Mucosa of descending colon (tissue), 3 donors: ENCODE results near the gene BOLL. TPM values are rescaled to one million over a fixed set of nuclear protein-coding genes. Genes with fewer than 3 reads are reported as not detected.
"Not testable (repeated sequence)": the region's sequence is repeated elsewhere in the genome, so short reads cannot be mapped to it uniquely, and the experiment has no call there.

Source experiments
- ATAC-seq: fragments of 200-7000 bp; cut with Tn5 transposase; one replicate; pipeline ENCODE4 v1.9.1; 2020; ENCODE audit warnings: mild to moderate bottlenecking, moderate library complexity
- DNase-seq, 3 donors: peaks; one replicate each; pipeline ENCODE4 v3.0.0-alpha.2; 2020
- H3K36me3 ChIP-seq: fragments of 200-600 bp; one replicate; pipeline ENCODE4 v1.8.0; 2021; ENCODE audit warnings: low read depth, mild to moderate bottlenecking
- H3K4me1 ChIP-seq: fragments of 200-600 bp; one replicate; pipeline ENCODE4 v1.8.0; 2021; ENCODE audit warnings: low read depth, mild to moderate bottlenecking
- H3K4me3 ChIP-seq: fragments of 200-600 bp; one replicate; pipeline ENCODE4 v1.8.0; 2021; ENCODE audit warnings: mild to moderate bottlenecking
- H3K9me3 ChIP-seq: fragments of 200-600 bp; one replicate; pipeline ENCODE4 v1.8.0; 2021; ENCODE audit warnings: mild to moderate bottlenecking
- CTCF ChIP-seq: fragments of 200-600 bp; IDR thresholded peaks from one replicate; pipeline ENCODE4 v1.8.0; 2022; ENCODE audit warnings: antibody characterized with exemption, mild to moderate bottlenecking
- intact Hi-C, 2 donors: fragments of 100-400 bp; cut with DNase I in 1 of 2; cut with micrococcal nuclease in 1 of 2; formaldehyde crosslinking; loops; one replicate each; pipeline versions ENCODE4 v1.11.0 to v1.11.1; 2022; cut with DNase I, micrococcal nuclease
- total RNA-seq, 3 donors: library from RNA; stranded (reverse); fragmentation: NEBNext Ultra II Directional in 2 of 3; extraction: Animal tissue kit (Norgen Biotek cat#: 25700) in 2 of 3; gene quantifications; one replicate each; pipeline versions ENCODE4 v1.2.1 to v1.2.4, GENCODE V29; 2021 to 2023
- donor health status: DM: no; HTN: no; CAD: no; lungs with moderate emphysema.
- donor health status: DM: no; HTN: no; CAD: no.
- donor health status: DM: no; HTN: yes; CAD: no.

The BOLL gene
- total RNA-seq, 3 donors from 2014 or later: 0.14 TPM; not detected in 2

- Histone ChIP-seq H3K4me3 (no peak overlapping the region), H3K36me3 (no peaks in the 10 kb centered on the region), H3K4me1 (no peaks in the 10 kb centered on the region), H3K9me3 (peaks cover 12% of the 10 kb centered on the region)
- TF ChIP-seq CTCF: no peak
- no peak for DNase-seq
- intact Hi-C loops: no loop called here
- ATAC-seq: no peak
These were observed 25.4 kb downstream of the BOLL start for GRCh38 chr2:197759625-197760292.

- Histone ChIP-seq H3K4me3 (no peak overlapping the region), H3K9me3 (peaks cover 12% of the 10 kb centered on the region), H3K36me3 (no peaks in the 10 kb centered on the region), H3K4me1 (no peaks in the 10 kb centered on the region)
- intact Hi-C loops: no loop called here
- TF ChIP-seq CTCF: no peak
- ATAC-seq: no peak
- no peak for DNase-seq
These were observed 26.1 kb downstream of the BOLL start for GRCh38 chr2:197759013-197759412.

GRCh38 chr2:197740200-197740599 lies 44.9 kb downstream of the BOLL start:
- no peak for TF ChIP-seq CTCF
- Histone ChIP-seq H3K9me3 (no peaks in the 10 kb centered on the region), H3K36me3 (no peaks in the 10 kb centered on the region), H3K4me1 (no peaks in the 10 kb centered on the region), H3K4me3 (no peak overlapping the region)
- DNase-seq: no peak
- ATAC-seq: no peak
- intact Hi-C loops: no loop called here

- H3K36me3 ChIP-seq, intact Hi-C loops, ATAC-seq, H3K9me3 ChIP-seq, H3K4me1 ChIP-seq, H3K4me3 ChIP-seq: not testable (repeated sequence)
- peak in 1 of 3 donors; percentile 39 for DNase-seq
These were observed 56.3 kb downstream of the BOLL start for GRCh38 chr2:197728555-197729544.

- no peak for ATAC-seq
- intact Hi-C loops: no loop called here
- Histone ChIP-seq H3K4me3 (no peak overlapping the region), H3K4me1 (no peaks in the 10 kb centered on the region), H3K36me3 (no peaks in the 10 kb centered on the region), H3K9me3 (no peaks in the 10 kb centered on the region)
- no peak for TF ChIP-seq CTCF
- DNase-seq: no peak
These were observed 58.1 kb downstream of the BOLL start for GRCh38 chr2:197727011-197727410.

- intact Hi-C loops: no loop called here
- TF ChIP-seq CTCF: no peak
- Histone ChIP-seq H3K4me3 (no peak overlapping the region), H3K9me3 (no peaks in the 10 kb centered on the region), H3K36me3 (no peaks in the 10 kb centered on the region), H3K4me1 (no peaks in the 10 kb centered on the region)
- no peak for ATAC-seq
- no peak for DNase-seq
These were observed 67.3 kb downstream of the BOLL start for GRCh38 chr2:197717863-197718262.
